Adrenal gland (tissue), 12 donors: Measurements from ENCODE around the gene NENF. TPM values are rescaled to one million over a fixed set of nuclear protein-coding genes. Genes with fewer than 3 reads are reported as not detected.
A peak's percentile ranks its signal among the peaks of the same experiment; 100 is the strongest.

Experiments
- DNase-seq, 7 donors: peaks; one replicate each; pipeline ENCODE4 v3.0.0-alpha.2; 2019 to 2020
- H3K27ac ChIP-seq, 5 donors: fragments of 200-600 bp; sonication (generic) in 4 of 5; 1 replicate in 3 of 5; 2 replicates in 2 of 5; pipeline versions ENCODE4 v1.5.1 to v1.8.0; 2016 to 2020; ENCODE audit warnings: mild to moderate bottlenecking in 1 of 5
- H3K27me3 ChIP-seq: fragments of 200-600 bp; 2 replicates; pipeline ENCODE4 v1.8.0; 2021
- H3K36me3 ChIP-seq, 2 donors: fragments of 200-600 bp; replicated peaks in 1 of 2; 1 replicate in 1 of 2; 2 replicates in 1 of 2; pipeline versions ENCODE4 v1.5.1 to v1.8.0; 2018 to 2022
- H3K4me1 ChIP-seq, 2 donors: fragments of 200-600 bp; replicated peaks in 1 of 2; 1 replicate in 1 of 2; 2 replicates in 1 of 2; pipeline versions ENCODE4 v1.5.1 to v1.8.0; 2018 to 2021
- H3K4me3 ChIP-seq, 4 donors: fragments of 200-600 bp; sonication (generic) in 3 of 4; one replicate each; pipeline ENCODE4 v1.5.1; 2016 to 2018
- H3K9me3 ChIP-seq, 3 donors: fragments of 200-600 bp; sonication (generic) in 1 of 3; replicated peaks in 1 of 3; 1 replicate in 2 of 3; 2 replicates in 1 of 3; pipeline versions ENCODE4 v1.5.1 to v1.8.0; 2016 to 2021
- CTCF ChIP-seq, 6 experiments: fragments of 450-650 bp in 4 of 6; fragments of 200-600 bp in 2 of 6; sonication (generic) in 1 of 6; IDR thresholded peaks; 1 replicate in 5 of 6; 2 replicates in 1 of 6; pipeline versions ENCODE4 v1.5.1 to v1.8.0; 2016 to 2021; ENCODE audit warnings: antibody characterized with exemption in 6 of 6, mild to moderate bottlenecking in 2 of 6, moderate library complexity in 1 of 6
- POLR2A ChIP-seq, 2 donors: fragments of 450-650 bp; IDR thresholded peaks; one replicate each; pipeline ENCODE4 v1.6.1; 2017; ENCODE audit warnings: antibody characterized with exemption in 2 of 2, mild to moderate bottlenecking in 2 of 2, moderate library complexity in 1 of 2
- WGBS, 4 donors: extraction: QIAGEN DNeasy Blood & Tissue Kit in 2 of 4; methylation state at CpG; one replicate each; pipeline versions ENCODE4 v1.1.5 to v1.1.7; 2013 to 2017; 5-methylcytosine and 5-hydroxymethylcytosine counted together
- intact Hi-C, 2 donors: fragments of 100-400 bp; cut with DNase I; formaldehyde crosslinking; loops; one replicate each; pipeline versions ENCODE4 v1.14.1 to v1.15.0; 2022 to 2023
- polyA plus RNA-seq, 3 donors: library from polyadenylated mRNA; stranded (reverse); fragments of 200-250 nt in 2 of 3; fragments of 350-450 nt in 1 of 3; fragmentation: Illumina TruSeq in 1 of 3; extraction: RNeasy Lipid Tissue Mini Kit (QIAGEN cat#74804) in 1 of 3; gene quantifications; one replicate each; pipeline ENCODE4 v1.2.3, GENCODE V29; 2013 to 2014
- total RNA-seq, 9 donors: library from RNA; depleted of rRNA in 4 of 9; stranded (reverse); fragments of >200 nt in 4 of 9; fragments of 120-200 nt in 1 of 9; fragmentation: NEBNext Ultra II Directional in 1 of 9; extraction: Animal tissue kit (Norgen Biotek cat#: 25700) in 1 of 9; gene quantifications; one replicate each; pipeline versions ENCODE4 v1.1.0 to v1.2.4, GENCODE V29; 2013 to 2023
- donor health status: healthy with polysubstance abuse.
- donor health status: Bipolar disorder and iron deficiency.
- donor health status: DM: yes; HTN: yes; CAD: no.
- donor health status: DM: no; HTN: no; CAD: no.
- donor health status: DM: no; HTN: no; CAD: no.
- donor health status: DM: yes; HTN: yes; CAD: no.

Gene NENF
- total and polyA plus RNA-seq, 12 donors: 42.6 to 226 (median 82.2) TPM

DNA sequence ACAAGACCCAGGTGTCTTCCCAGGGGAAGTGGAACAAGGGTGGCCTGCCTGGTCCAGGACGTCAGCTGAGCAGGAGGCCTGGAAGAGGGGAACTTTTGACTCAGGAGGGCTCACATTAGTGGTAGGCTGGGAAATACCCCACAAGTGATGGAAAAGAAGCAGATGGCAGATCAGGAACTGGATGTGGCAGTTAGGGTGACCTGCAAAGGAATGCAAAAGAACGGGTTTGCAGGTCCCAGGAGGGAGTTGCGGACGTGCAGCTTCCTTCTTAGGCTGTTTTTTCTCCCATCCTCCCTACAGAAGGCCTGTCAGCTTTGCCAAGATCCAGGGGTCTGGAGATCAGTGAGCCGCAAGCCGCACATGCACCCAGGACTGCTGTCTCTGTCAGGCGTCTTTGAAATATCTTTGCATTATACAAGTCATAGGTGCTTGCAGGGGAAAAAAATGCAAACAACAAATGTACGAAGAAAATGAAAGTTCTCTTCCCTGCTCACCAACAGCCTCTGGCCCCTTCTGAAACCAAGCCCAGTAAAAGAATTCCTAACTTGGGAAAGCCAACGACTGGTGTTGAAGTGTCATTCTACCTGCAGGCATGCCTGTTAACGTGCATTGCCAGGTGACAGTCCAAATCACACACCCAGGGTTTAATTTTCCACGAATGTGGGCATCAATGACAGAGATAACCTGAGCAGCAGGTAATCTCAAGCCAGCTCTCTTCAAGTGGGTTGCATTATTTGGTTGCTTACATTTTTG is 34.4 kb downstream of the NENF start:
- H3K27me3 ChIP-seq: no peaks in the 10 kb centered on the region
- H3K9me3 ChIP-seq: no peaks in the 10 kb centered on the region
- WGBS, 4 donors: 76 to 81% (median 79%) methylated on average over 11 of the region's 11 CpGs
- no peak overlapping the region for H3K27ac ChIP-seq
- peaks cover 0 to 4% of the 10 kb centered on the region in 2 donors for H3K4me1 ChIP-seq
- no peak for TF ChIP-seq CTCF (IDR thresholded peaks at IDR 0.05)
- TF ChIP-seq POLR2A (IDR thresholded peaks at IDR 0.05): no peak
- no peak for DNase-seq
- no peak overlapping the region for H3K4me3 ChIP-seq
- intact Hi-C loops: no loop called here
- no peaks in the 10 kb centered on the region for H3K36me3 ChIP-seq

- no peak overlapping the region for H3K4me3 ChIP-seq
- H3K4me1 ChIP-seq: peaks cover 0 to 4% of the 10 kb centered on the region in 2 donors
- no peaks in the 10 kb centered on the region for H3K9me3 ChIP-seq
- no peaks in the 10 kb centered on the region for H3K36me3 ChIP-seq
- intact Hi-C loops: no loop called here
- DNase-seq: no peak
- H3K27me3 ChIP-seq: no peaks in the 10 kb centered on the region
- WGBS, 4 donors: 81 to 89% (median 83%) methylated on average over 2 to 6 of the region's 6 CpGs
- peak overlapping the region in 1 of 5 donors; percentile 22 for H3K27ac ChIP-seq
- TF ChIP-seq POLR2A (IDR thresholded peaks at IDR 0.05): no peak
- TF ChIP-seq CTCF (IDR thresholded peaks at IDR 0.05): no peak
Measured at GRCh38 chr1:212467843-212468482, 35.2 kb downstream of the NENF start.

- no peaks in the 10 kb centered on the region for H3K27me3 ChIP-seq
- no peaks in the 10 kb centered on the region for H3K9me3 ChIP-seq
- intact Hi-C loops: loop anchor here (5.0 to 10.0 kb wide), 2 partner anchors 162 to 315 kb away; no protein-coding TSS in a partner anchor
- peaks cover 0 to 4% of the 10 kb centered on the region in 2 donors for H3K4me1 ChIP-seq
- H3K36me3 ChIP-seq: no peaks in the 10 kb centered on the region
- no peak overlapping the region for H3K4me3 ChIP-seq
- peak overlapping the region in 4 of 5 donors; percentile 33 to 91 (median 76) for H3K27ac ChIP-seq
- DNase-seq: peak; percentile 80 to 98 (median 97)
- TF ChIP-seq POLR2A (IDR thresholded peaks at IDR 0.05): peak in 1 of 2 donors; percentile 51
- TF ChIP-seq CTCF (IDR thresholded peaks at IDR 0.05): no peak
- WGBS, 4 donors: 30 to 37% (median 35%) methylated on average over 14 to 15 of the region's 15 CpGs
Measured at GRCh38 chr1:212470059-212470458, 37.3 kb downstream of the NENF start.

- intact Hi-C loops: loop anchor here (5.0 to 10.0 kb wide), 2 partner anchors 161 to 314 kb away; no protein-coding TSS in a partner anchor
Measured at GRCh38 chr1:212471286-212471685, 38.6 kb downstream of the NENF start.

More at GRCh38 chr1:212471286-212471685, 38.6 kb downstream of the NENF start:
- Histone ChIP-seq H3K27ac (no peak overlapping the region), H3K4me3 (no peak overlapping the region), H3K36me3 (no peaks in the 10 kb centered on the region), H3K4me1 (peaks cover 0 to 4% of the 10 kb centered on the region in 2 donors), H3K27me3 (no peaks in the 10 kb centered on the region), H3K9me3 (no peaks in the 10 kb centered on the region)
- 94 to 100% (median 96%) methylated on average over 2 to 3 of the region's 3 CpGs for WGBS, 4 donors
- DNase-seq: no peak
- TF ChIP-seq CTCF (IDR thresholded peaks at IDR 0.05) (no peak), POLR2A (IDR thresholded peaks at IDR 0.05) (no peak)
